Measurements from ENCODE around the gene ZC3H18.

- TF ChIP-seq GATAD2B (conservative IDR thresholded peaks at IDR 0.05; ENCODE audit: low read depth) (no peak), CTCF (IDR thresholded peaks at IDR 0.05 in 2 of 3, conservative IDR thresholded peaks at IDR 0.05 in 1 of 3; ENCODE audit: control insufficient read depth in 2 of 3, extremely low read depth in 1 of 3, insufficient read depth in 1 of 3, low read depth in 3 of 3, low read length in 3 of 3) (no peak), CBX3 (IDR thresholded peaks at IDR 0.05; ENCODE audit: borderline replicate concordance, low read depth) (no peak), EP300 (IDR thresholded peaks at IDR 0.05; ENCODE audit: borderline replicate concordance in 1 of 2, control insufficient read depth in 1 of 2, low read depth in 2 of 2, low read length in 2 of 2) (no peak), CUX1 (IDR thresholded peaks at IDR 0.05; ENCODE audit: insufficient replicate concordance, low read depth, low read length) (no peak), HCFC1 (IDR thresholded peaks at IDR 0.05; ENCODE audit: low read length) (no peak), BRCA1 (IDR thresholded peaks at IDR 0.05; ENCODE audit: low read depth, low read length) (no peak), RFX5 (IDR thresholded peaks at IDR 0.05; ENCODE audit: low read depth, low read length) (no peak), JUNB (IDR thresholded peaks at IDR 0.05) (no peak)
Observed at GRCh38 chr16:88642881-88643643, 72.9 kb downstream of the ZC3H18 start.

Data from GM12878 (cell line).